Epithelial cell of esophagus (primary cell): Measurements from ENCODE around the gene ENOX1.
A peak's percentile ranks its signal among the peaks of the same experiment; 100 is the strongest.

Source experiments
- DNase-seq: peaks from one replicate; pipeline ENCODE4 v3.0.0; 2010; ENCODE audit warnings: low read depth
- H3K4me3 ChIP-seq: 2 replicates; pipeline ENCODE4 v1.5.1; 2011; ENCODE audit warnings: mild to moderate bottlenecking, low read length, control low read depth
- CTCF ChIP-seq: IDR thresholded peaks from 2 replicates; pipeline ENCODE4 v1.5.1; 2011; ENCODE audit warnings: low read depth, mild to moderate bottlenecking, low read length, control low read depth, inconsistent platforms; ENCODE audit not compliant: insufficient read depth; ENCODE audit errors: missing control alignments

Gene ENOX1

GRCh38 chr13:43629691-43630480, 156.9 kb downstream of the ENOX1 start:
- DNase-seq, result peak; percentile 24
- no peak for TF ChIP-seq CTCF
- H3K4me3 ChIP-seq, result no peak overlapping the region

- TF ChIP-seq CTCF, result no peak
Measured at GRCh38 chr13:43626994-43627393, 159.8 kb downstream of the ENOX1 start.

GRCh38 chr13:43614063-43614462, 172.7 kb downstream of the ENOX1 start:
- no peak for TF ChIP-seq CTCF
- no peak for DNase-seq
- no peak overlapping the region for H3K4me3 ChIP-seq

More at GRCh38 chr13:43626994-43627393, 159.8 kb downstream of the ENOX1 start:
- DNase-seq, result no peak
- H3K4me3 ChIP-seq, result no peak overlapping the region

GRCh38 chr13:43611281-43612273, 175.2 kb downstream of the ENOX1 start:
- no peak for TF ChIP-seq CTCF
- DNase-seq, result no peak
- H3K4me3 ChIP-seq, result no peak overlapping the region

- no peak for TF ChIP-seq CTCF
- no peak overlapping the region for H3K4me3 ChIP-seq
- DNase-seq, result no peak
Measured at GRCh38 chr13:43608400-43609137, 178.2 kb downstream of the ENOX1 start.

GRCh38 chr13:43597599-43597945, 189.2 kb downstream of the ENOX1 start:
- TF ChIP-seq CTCF, result no peak
- no peak for DNase-seq

More at GRCh38 chr13:43597599-43597945, 189.2 kb downstream of the ENOX1 start:
- H3K4me3 ChIP-seq, result no peak overlapping the region
